Measurements from ENCODE around the gene RTKN2. TPM values are rescaled to one million over a fixed set of nuclear protein-coding genes. Genes with fewer than 3 reads are reported as not detected.

Gene RTKN2
- total RNA-seq, 1 experiment from 2014 or later: 14.4 TPM

DNA sequence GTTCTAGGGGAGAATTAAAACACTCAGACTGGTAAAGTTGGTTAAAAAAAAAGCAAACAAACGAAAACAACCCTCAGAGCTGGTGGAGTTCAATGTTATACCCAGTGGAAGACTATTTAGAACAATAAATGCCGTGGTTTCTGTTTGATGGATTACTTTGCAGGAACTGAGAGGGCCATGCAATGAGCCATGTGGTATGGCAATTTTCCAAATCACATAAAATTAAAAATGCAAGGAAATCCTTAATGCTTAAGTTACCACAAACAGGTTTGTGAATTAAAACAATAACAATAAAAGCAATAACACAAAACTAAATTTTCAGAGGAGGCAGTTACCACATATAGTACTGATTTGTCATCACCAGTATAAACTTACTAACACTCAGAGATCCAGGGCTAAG, 96.9 kb downstream of the RTKN2 start:
- H3K23me2 ChIP-seq (ENCODE audit: insufficient read length, low read depth, low read length, poor library complexity, severe bottlenecking): no peaks in the 10 kb centered on the region
- H2BK15ac ChIP-seq (ENCODE audit: low read depth, low read length): no peak overlapping the region
- Mint-ChIP-seq H3K27ac (no peak overlapping the region), H3K36me3 (ENCODE audit: insufficient read depth in 1 of 3, low read depth in 3 of 3) (peaks cover 0 to 11% (median 0%) of the 10 kb centered on the region in 3 experiments; a peak in 2 of 7 replicates), H3K4me1 (no peaks in the 10 kb centered on the region), H3K27me3 (ENCODE audit: low read depth) (no peaks in the 10 kb centered on the region), H3K4me3 (no peak overlapping the region), H3K9me3 (peaks cover 7 to 11% of the 10 kb centered on the region in 2 experiments; a peak in 4 of 5 replicates)
- no peak overlapping the region for H3K4me2 ChIP-seq (ENCODE audit: insufficient read depth, insufficient read length, low read length)
- H4K91ac ChIP-seq (ENCODE audit: insufficient read length, low read depth, low read length): no peak overlapping the region
- H2BK120ac ChIP-seq (ENCODE audit: low read depth, low read length, poor library complexity, severe bottlenecking): no peak overlapping the region
- H3K27me3 ChIP-seq (ENCODE audit: insufficient read depth, low read length): no peaks in the 10 kb centered on the region
- no peak overlapping the region for H2BK20ac ChIP-seq (ENCODE audit: low read depth, low read length, poor library complexity, severe bottlenecking)
- H3K9me3 ChIP-seq (ENCODE audit: control insufficient read depth, low read depth, low read length): no peaks in the 10 kb centered on the region
- H3K79me1 ChIP-seq (ENCODE audit: insufficient read depth, low read depth, low read length, poor library complexity, severe bottlenecking): no peaks in the 10 kb centered on the region
- no peak overlapping the region for H2BK5ac ChIP-seq (ENCODE audit: insufficient read length, low read length)
- TF ChIP-seq, protein P1, sequence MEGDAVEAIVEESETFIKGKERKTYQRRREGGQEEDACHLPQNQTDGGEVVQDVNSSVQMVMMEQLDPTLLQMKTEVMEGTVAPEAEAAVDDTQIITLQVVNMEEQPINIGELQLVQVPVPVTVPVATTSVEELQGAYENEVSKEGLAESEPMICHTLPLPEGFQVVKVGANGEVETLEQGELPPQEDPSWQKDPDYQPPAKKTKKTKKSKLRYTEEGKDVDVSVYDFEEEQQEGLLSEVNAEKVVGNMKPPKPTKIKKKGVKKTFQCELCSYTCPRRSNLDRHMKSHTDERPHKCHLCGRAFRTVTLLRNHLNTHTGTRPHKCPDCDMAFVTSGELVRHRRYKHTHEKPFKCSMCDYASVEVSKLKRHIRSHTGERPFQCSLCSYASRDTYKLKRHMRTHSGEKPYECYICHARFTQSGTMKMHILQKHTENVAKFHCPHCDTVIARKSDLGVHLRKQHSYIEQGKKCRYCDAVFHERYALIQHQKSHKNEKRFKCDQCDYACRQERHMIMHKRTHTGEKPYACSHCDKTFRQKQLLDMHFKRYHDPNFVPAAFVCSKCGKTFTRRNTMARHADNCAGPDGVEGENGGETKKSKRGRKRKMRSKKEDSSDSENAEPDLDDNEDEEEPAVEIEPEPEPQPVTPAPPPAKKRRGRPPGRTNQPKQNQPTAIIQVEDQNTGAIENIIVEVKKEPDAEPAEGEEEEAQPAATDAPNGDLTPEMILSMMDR (conservative IDR thresholded peaks at IDR 0.05): no peak
- no CpG with 5 or more reads among the region's 2 CpGs for WGBS (ENCODE audit: extremely low coverage, insufficient read length, low lambda C conversion rate)
- H4K20me1 ChIP-seq (ENCODE audit: control insufficient read depth, insufficient read depth, insufficient read length): no peaks in the 10 kb centered on the region
- DNase-seq: no peak
- H2BK12ac ChIP-seq (ENCODE audit: insufficient read length, low read depth, low read length): no peak overlapping the region
- no peak overlapping the region for H3K56ac ChIP-seq (ENCODE audit: insufficient read length, low read depth, low read length)
- no peak overlapping the region for H2AFZ ChIP-seq (ENCODE audit: low read length)
- no peaks in the 10 kb centered on the region for H3K79me2 ChIP-seq (ENCODE audit: insufficient read depth, low read length)
- no peak overlapping the region for H2AK5ac ChIP-seq (ENCODE audit: insufficient read length, low read length)
- no peak overlapping the region for H4K5ac ChIP-seq (ENCODE audit: insufficient read length, low read depth, low read length)
- H3K27ac ChIP-seq (ENCODE audit: insufficient read length, low read depth, low read length): no peak overlapping the region
- no peak overlapping the region for H3K18ac ChIP-seq (ENCODE audit: insufficient read length, low read depth, low read length)
- no peak overlapping the region for H3K23ac ChIP-seq (ENCODE audit: insufficient read length, low read depth, low read length)
- H3T11ph ChIP-seq (ENCODE audit: low read length): no peak overlapping the region
- H3K4ac ChIP-seq (ENCODE audit: low read depth, low read length): no peak overlapping the region
- no peak overlapping the region for H3K9ac ChIP-seq (ENCODE audit: extremely low read depth, insufficient read length, low read length)
- no peak overlapping the region for H3K14ac ChIP-seq (ENCODE audit: insufficient read depth, low read length)
- H4K8ac ChIP-seq (replicated peaks; ENCODE audit: insufficient read length, low read depth, low read length): no peak overlapping the region
- no peaks in the 10 kb centered on the region for H3K4me1 ChIP-seq (ENCODE audit: insufficient read depth, low read length)

Measured in H9 (cell line).